MM.1S (cell line): ENCODE data around the gene TRAP1.
A peak's percentile ranks its signal among the peaks of the same experiment; 100 is the strongest.

Experiments
- DNase-seq: peaks from one replicate; pipeline ENCODE4 v3.0.0-alpha.2; 2015
- H2AFZ ChIP-seq: fragments of 300-600 bp; sonication (generic); 2 replicates; pipeline ENCODE4 v1.6.0; 2016; ENCODE audit warnings: antibody characterized with exemption, low read length
- H3F3A ChIP-seq: fragments of 300-600 bp; sonication (generic); 2 replicates; pipeline ENCODE4 v1.6.1; 2016; ENCODE audit warnings: mild to moderate bottlenecking, antibody characterized with exemption, low read length, moderate library complexity, mixed read lengths; ENCODE audit not compliant: insufficient read depth
- H3K27ac ChIP-seq: fragments of 300-600 bp; sonication (generic); 2 replicates; pipeline ENCODE4 v1.5.1; 2016; ENCODE audit warnings: mild to moderate bottlenecking, low read length
- H3K27me3 ChIP-seq: fragments of 300-600 bp; sonication (generic); replicated peaks from 2 replicates; pipeline ENCODE4 v1.6.0; 2016; ENCODE audit warnings: low read length; ENCODE audit not compliant: insufficient read depth
- H3K36me3 ChIP-seq: fragments of 300-600 bp; sonication (generic); replicated peaks from 2 replicates; pipeline ENCODE4 v1.6.1; 2016; ENCODE audit warnings: mild to moderate bottlenecking, low read length, mixed read lengths; ENCODE audit not compliant: insufficient read depth
- H3K4me1 ChIP-seq: fragments of 300-600 bp; sonication (generic); 2 replicates; pipeline ENCODE4 v1.6.1; 2016; ENCODE audit warnings: low read length, mixed read lengths
- H3K4me2 ChIP-seq: fragments of 300-600 bp; sonication (generic); 2 replicates; pipeline ENCODE4 v1.6.0; 2016; ENCODE audit warnings: low read depth, low read length
- H3K4me3 ChIP-seq: fragments of 300-600 bp; sonication (generic); 2 replicates; pipeline ENCODE4 v1.5.1; 2016; ENCODE audit warnings: low read length, mixed read lengths
- H3K79me2 ChIP-seq: fragments of 300-600 bp; sonication (generic); 2 replicates; pipeline ENCODE4 v1.6.1; 2016; ENCODE audit warnings: mixed run types, low read length, mixed read lengths
- H3K9ac ChIP-seq: fragments of 300-600 bp; sonication (generic); 2 replicates; pipeline ENCODE4 v1.6.1; 2016; ENCODE audit warnings: low read length, mixed read lengths
- H3K9me2 ChIP-seq: fragments of 300-600 bp; sonication (generic); replicated peaks from 2 replicates; pipeline ENCODE4 v1.6.1; 2016; ENCODE audit warnings: mild to moderate bottlenecking, low read length, mixed read lengths; ENCODE audit not compliant: insufficient read depth
- H3K9me3 ChIP-seq: fragments of 300-600 bp; sonication (generic); replicated peaks from 2 replicates; pipeline ENCODE4 v1.6.1; 2016; ENCODE audit warnings: mild to moderate bottlenecking, low read length, mixed read lengths; ENCODE audit not compliant: insufficient read depth
- H4K20me1 ChIP-seq: fragments of 300-600 bp; sonication (generic); 2 replicates; pipeline ENCODE4 v1.6.1; 2016; ENCODE audit warnings: mild to moderate bottlenecking, low read length, moderate library complexity, mixed read lengths; ENCODE audit not compliant: insufficient read depth
- CTCF ChIP-seq: fragments of 300-600 bp; sonication (generic); IDR thresholded peaks from 2 replicates; pipeline ENCODE4 v1.5.1; 2016; ENCODE audit warnings: antibody characterized with exemption, low read length, mixed read lengths
- EZH2 ChIP-seq: fragments of 300-600 bp; sonication (generic); optimal IDR thresholded peaks from 2 replicates; pipeline ENCODE3; 2017; ENCODE audit warnings: low read depth, mild to moderate bottlenecking, antibody characterized with exemption, low read length, mixed read lengths
- EZH2phosphoT487 ChIP-seq: fragments of 300-600 bp; sonication (generic); IDR thresholded peaks from 2 replicates; pipeline ENCODE4 v1.6.1; 2018; ENCODE audit warnings: antibody characterized with exemption, low read length

Gene TRAP1

GRCh38 chr16:3690980-3691720, 26.2 kb downstream of the TRAP1 start:
- Histone ChIP-seq H4K20me1 (no peaks in the 10 kb centered on the region), H3K4me1 (no peaks in the 10 kb centered on the region), H3K9me3 (no peaks in the 10 kb centered on the region), H2AFZ (no peak overlapping the region), H3K79me2 (peaks cover 15% of the 10 kb centered on the region), H3K9ac (no peak overlapping the region), H3K4me3 (no peak overlapping the region), H3K27ac (no peak overlapping the region), H3F3A (no peaks in the 10 kb centered on the region), H3K4me2 (no peak overlapping the region), H3K27me3 (no peaks in the 10 kb centered on the region), H3K9me2 (no peaks in the 10 kb centered on the region), H3K36me3 (no peaks in the 10 kb centered on the region)
- TF ChIP-seq EZH2 (no peak), EZH2phosphoT487 (no peak), CTCF (no peak)
- DNase-seq, result no peak

GRCh38 chr16:3690470-3690928, 26.8 kb downstream of the TRAP1 start:
- H3K79me2 ChIP-seq, result peaks cover 11% of the 10 kb centered on the region; the same call in 1 of the 2 replicates
- H3K9me2 ChIP-seq, result no peaks in the 10 kb centered on the region
- no peaks in the 10 kb centered on the region for H3K27me3 ChIP-seq
- no peak overlapping the region for H3K9ac ChIP-seq
- H3F3A ChIP-seq, result no peaks in the 10 kb centered on the region
- H4K20me1 ChIP-seq, result no peaks in the 10 kb centered on the region
- H3K36me3 ChIP-seq, result no peaks in the 10 kb centered on the region
- no peaks in the 10 kb centered on the region for H3K4me1 ChIP-seq
- no peak overlapping the region for H3K27ac ChIP-seq
- DNase-seq, result peak; percentile 53
- H3K4me3 ChIP-seq, result no peak overlapping the region
- no peak overlapping the region for H3K4me2 ChIP-seq
- no peaks in the 10 kb centered on the region for H3K9me3 ChIP-seq
- no peak overlapping the region for H2AFZ ChIP-seq
- TF ChIP-seq EZH2 (no peak), CTCF (peak; percentile 83), EZH2phosphoT487 (no peak)

GRCh38 chr16:3689731-3690130, 27.6 kb downstream of the TRAP1 start:
- H2AFZ ChIP-seq, result no peak overlapping the region
- no peak for TF ChIP-seq CTCF
- no peak for TF ChIP-seq EZH2
- TF ChIP-seq EZH2phosphoT487, result no peak
- H3K27ac ChIP-seq, result no peak overlapping the region
- H3K9ac ChIP-seq, result no peak overlapping the region
- H3K4me3 ChIP-seq, result no peak overlapping the region
- no peaks in the 10 kb centered on the region for H3F3A ChIP-seq
- DNase-seq, result no peak
- no peaks in the 10 kb centered on the region for H3K36me3 ChIP-seq
- no peaks in the 10 kb centered on the region for H3K27me3 ChIP-seq
- H4K20me1 ChIP-seq, result no peaks in the 10 kb centered on the region
- H3K79me2 ChIP-seq, result peaks cover 6% of the 10 kb centered on the region; the same call in 1 of the 2 replicates
- no peaks in the 10 kb centered on the region for H3K9me3 ChIP-seq
- no peaks in the 10 kb centered on the region for H3K4me1 ChIP-seq
- H3K4me2 ChIP-seq, result no peak overlapping the region
- H3K9me2 ChIP-seq, result no peaks in the 10 kb centered on the region
